IMR-90 (cell line): Measurements from ENCODE around the gene MORC2. TPM values are rescaled to one million over a fixed set of nuclear protein-coding genes. Genes with fewer than 3 reads are reported as not detected.

Source experiments
- ATAC-seq: fragments of 200-7000 bp; cut with Tn5 transposase; 2 replicates; pipeline ENCODE4 v1.9.1; 2020; ENCODE audit warnings: low read depth, mild to moderate bottlenecking, moderate library complexity
- BruUV-seq: library from RNA; stranded (reverse); fragments of 400-500 nt; replicated peaks from 2 replicates; lab custom pipeline; 2021; lab: Mats Ljungman, UMichigan
- CTCF ChIA-PET: fragments of 300-600 bp; formaldehyde crosslinking; extraction: SDS; loops from one replicate; lab custom pipeline; 2021; ENCODE audit warnings: antibody characterized with exemption; lab: Yijun Ruan, JAX
- POLR2A ChIA-PET: fragments of 300-600 bp; sonication (Branson Sonifier 250); formaldehyde crosslinking; loops from one replicate; lab custom pipeline; 2022; ENCODE audit warnings: antibody characterized with exemption; ENCODE audit not compliant: unreplicated experiment; lab: Charles Lee
- DNase-seq: peaks from one replicate; pipeline ENCODE4 v3.0.0; 2013
- H2AFZ ChIP-seq: replicated peaks from 2 replicates; pipeline ENCODE3; 2013; ENCODE audit warnings: low read length, mild to moderate bottlenecking; ENCODE audit not compliant: poor library complexity
- H2AK5ac ChIP-seq: 2 replicates; pipeline ENCODE4 v1.6.1; 2013; ENCODE audit warnings: low read depth, low read length, inconsistent platforms
- H2AK9ac ChIP-seq: replicated peaks from 2 replicates; pipeline ENCODE3; 2013; ENCODE audit warnings: mild to moderate bottlenecking, low read depth, low read length, moderate library complexity; ENCODE audit not compliant: poor library complexity
- H2BK120ac ChIP-seq: 2 replicates; pipeline ENCODE4 v1.6.1; 2013; ENCODE audit warnings: low read depth, low read length, inconsistent platforms
- H2BK15ac ChIP-seq: 3 replicates; pipeline ENCODE4 v1.6.1; 2013; ENCODE audit warnings: low read depth, low read length, inconsistent platforms
- H2BK20ac ChIP-seq: 2 replicates; pipeline ENCODE4 v1.6.1; 2013; ENCODE audit warnings: low read depth, mild to moderate bottlenecking, inconsistent platforms, low read length, moderate library complexity
- H2BK5ac ChIP-seq: 2 replicates; pipeline ENCODE4 v1.6.1; 2013; ENCODE audit warnings: mild to moderate bottlenecking, low read depth, low read length, inconsistent platforms; ENCODE audit not compliant: poor library complexity, severe bottlenecking
- H3K14ac ChIP-seq: replicated peaks from 2 replicates; pipeline ENCODE4 v1.6.1; 2013; ENCODE audit warnings: low read depth, low read length, inconsistent platforms
- H3K18ac ChIP-seq: 2 replicates; pipeline ENCODE4 v1.6.1; 2013; ENCODE audit warnings: low read depth, low read length, control low read depth
- H3K23ac ChIP-seq: 2 replicates; pipeline ENCODE4 v1.6.1; 2013; ENCODE audit warnings: low read depth, low read length, inconsistent platforms
- H3K27ac ChIP-seq: 2 replicates; pipeline ENCODE4 v1.5.1; 2013; ENCODE audit warnings: mild to moderate bottlenecking, control low read depth, low read length; ENCODE audit not compliant: insufficient read depth
- H3K27me3 ChIP-seq: 2 replicates; pipeline ENCODE4 v1.6.1; 2013; ENCODE audit warnings: low read length; ENCODE audit not compliant: control insufficient read depth, insufficient read depth
- H3K36me3 ChIP-seq: 2 replicates; pipeline ENCODE4 v1.6.1; 2013; ENCODE audit warnings: low read length, mixed read lengths; ENCODE audit not compliant: control insufficient read depth, insufficient read depth
- H3K4ac ChIP-seq: 2 replicates; pipeline ENCODE4 v1.6.1; 2013; ENCODE audit warnings: low read depth, low read length, inconsistent platforms
- H3K4me1 ChIP-seq: 2 replicates; pipeline ENCODE4 v1.6.1; 2013; ENCODE audit warnings: low read length, mixed read lengths; ENCODE audit not compliant: control insufficient read depth, insufficient read depth
- H3K4me2 ChIP-seq: 2 replicates; pipeline ENCODE4 v1.6.1; 2013; ENCODE audit warnings: low read depth, mild to moderate bottlenecking, control low read depth, low read length, moderate library complexity
- H3K4me3 ChIP-seq: 2 replicates; pipeline ENCODE4 v1.5.1; 2013; ENCODE audit warnings: low read depth, mild to moderate bottlenecking, control low read depth, low read length, moderate library complexity; ENCODE audit not compliant: insufficient read depth
- H3K56ac ChIP-seq: 2 replicates; pipeline ENCODE4 v1.6.1; 2013; ENCODE audit warnings: low read length, inconsistent platforms; ENCODE audit not compliant: insufficient read depth; ENCODE audit errors: extremely low read depth
- H3K79me1 ChIP-seq, 2 experiments: 2 replicates each; pipeline ENCODE4 v1.6.1; 2013; ENCODE audit warnings: low read length in 2 of 2, inconsistent platforms in 1 of 2, low read depth in 1 of 2
- H3K9ac ChIP-seq: 2 replicates; pipeline ENCODE4 v1.6.1; 2013; ENCODE audit warnings: low read depth, low read length, control low read depth
- H3K9me1 ChIP-seq: 2 replicates; pipeline ENCODE4 v1.6.1; 2013; ENCODE audit warnings: low read length, inconsistent platforms; ENCODE audit not compliant: insufficient read depth
- H3K9me3 ChIP-seq: 2 replicates; pipeline ENCODE4 v1.6.1; 2013; ENCODE audit warnings: low read length; ENCODE audit not compliant: control insufficient read depth, insufficient read depth
- H4K20me1 ChIP-seq: 2 replicates; pipeline ENCODE4 v1.6.1; 2013; ENCODE audit warnings: low read length, inconsistent platforms; ENCODE audit not compliant: insufficient read depth
- H4K5ac ChIP-seq: 2 replicates; pipeline ENCODE4 v1.6.1; 2013; ENCODE audit warnings: mild to moderate bottlenecking, low read depth, low read length, control low read depth
- H4K8ac ChIP-seq, 2 experiments: 2 replicates each; pipeline ENCODE4 v1.6.1; 2013; ENCODE audit warnings: low read depth in 2 of 2, low read length in 2 of 2, control low read depth in 1 of 2, inconsistent platforms in 1 of 2
- H4K91ac ChIP-seq: 2 replicates; pipeline ENCODE4 v1.6.1; 2013; ENCODE audit warnings: low read depth, low read length, inconsistent platforms; ENCODE audit not compliant: insufficient read depth
- CHD1 ChIP-seq: IDR thresholded peaks from 2 replicates; pipeline ENCODE4 v1.6.1; 2012; ENCODE audit warnings: low read depth, low read length, improper control_type of control experiment
- FOS ChIP-seq: fragments of 150-350 bp; IDR thresholded peaks from 2 replicates; pipeline ENCODE4 v1.6.1; 2016; ENCODE audit warnings: low read depth, low read length
- MXI1 ChIP-seq: IDR thresholded peaks from 2 replicates; pipeline ENCODE4 v1.6.1; 2012; ENCODE audit warnings: low read depth, mild to moderate bottlenecking, low read length, moderate library complexity, borderline replicate concordance
- NFE2L2 ChIP-seq: fragments of 150-350 bp; IDR thresholded peaks from 2 replicates; pipeline ENCODE4 v1.6.1; 2016; ENCODE audit warnings: low read depth, mild to moderate bottlenecking, low read length
- POLR2A ChIP-seq: IDR thresholded peaks from 2 replicates; pipeline ENCODE4 v1.6.1; 2012; ENCODE audit warnings: mild to moderate bottlenecking, low read depth, low read length
- RAD21 ChIP-seq: IDR thresholded peaks from 2 replicates; pipeline ENCODE4 v1.6.1; 2012; ENCODE audit warnings: low read length, improper control_type of control experiment
- USF2 ChIP-seq: fragments of 150-350 bp; IDR thresholded peaks from 2 replicates; pipeline ENCODE4 v1.6.1; 2017; ENCODE audit warnings: mild to moderate bottlenecking, antibody characterized with exemption, low read length, low read depth
- WGBS, 2 experiments: methylation state at CpG; one replicate each; pipeline versions ENCODE4 v1.1.5 to v1.1.7; 2013; ENCODE audit warnings: missing lambda C conversion rate in 2 of 2; ENCODE audit not compliant: insufficient read length in 1 of 2; ENCODE audit errors: extremely low coverage in 2 of 2; 5-methylcytosine and 5-hydroxymethylcytosine counted together
- dilution Hi-C: fragments of 300-500 bp; cut with HindIII; formaldehyde crosslinking; loops from one replicate; pipeline ENCODE4 v1.14.3; 2018; ENCODE audit warnings: low sequenced_read_pairs; ENCODE audit not compliant: unreplicated experiment
- in situ Hi-C: fragments of 300-500 bp; cut with MboI; formaldehyde crosslinking; loops from 3 replicates; pipeline ENCODE4 v1.14.3; 2019; ENCODE audit warnings: low sequenced_read_pairs, inconsistent platforms, mixed read lengths
- intact Hi-C: fragments of 100-400 bp; cut with micrococcal nuclease; formaldehyde crosslinking; loops from 2 replicates; pipeline ENCODE4 v1.10.0; 2022
- polyA plus RNA-seq, 3 experiments: library from polyadenylated mRNA; depleted of rRNA; stranded (reverse); fragments of >200 nt; gene quantifications; 2 replicates each; pipeline ENCODE4 v1.2.3, GENCODE V29; 2012; ENCODE audit warnings: low replicate concordance in 1 of 3
- total RNA-seq: library from RNA; depleted of rRNA; stranded (reverse); fragments of >200 nt; gene quantifications from 2 replicates; pipeline ENCODE4 v1.2.3, GENCODE V29; 2012

The MORC2 gene
- total and polyA plus RNA-seq, 2 of the 4 experiments (the other 2 are of a cell fraction) = 15.8 to 24.7 TPM

GRCh38 chr22:30876915-30877553, 91.5 kb downstream of the MORC2 start:
- Histone ChIP-seq H4K91ac (no peak overlapping the region), H3K18ac (no peak overlapping the region), H2AK5ac (no peak overlapping the region), H3K36me3 (no peaks in the 10 kb centered on the region), H3K27ac (no peak overlapping the region), H3K4me1 (no peaks in the 10 kb centered on the region; the same call in 1 of the 2 replicates), H2BK120ac (no peak overlapping the region), H4K5ac (no peak overlapping the region), H3K9me1 (no peaks in the 10 kb centered on the region), H2BK20ac (no peak overlapping the region), H2AK9ac (peak overlapping the region; percentile 37), H2AFZ (no peak overlapping the region), H2BK5ac (no peak overlapping the region), H2BK15ac (no peak overlapping the region), H3K9ac (no peak overlapping the region), H3K23ac (no peak overlapping the region), H3K79me1 (no peaks in the 10 kb centered on the region), H3K4me3 (no peak overlapping the region), H3K4me2 (no peak overlapping the region), H3K27me3 (no peaks in the 10 kb centered on the region; the same call in 1 of the 2 replicates), H3K4ac (no peak overlapping the region), H3K9me3 (no peaks in the 10 kb centered on the region), H4K20me1 (no peaks in the 10 kb centered on the region), H4K8ac (no peak overlapping the region), H3K56ac (no peak overlapping the region), H3K14ac (no peak overlapping the region)
- ChIA-PET CTCF (no interaction called here), POLR2A (no interaction called here)
- BruUV-seq = no TSS peak
- TF ChIP-seq FOS (no peak), CHD1 (no peak), NFE2L2 (no peak), POLR2A (no peak), RAD21 (no peak), USF2 (no peak), MXI1 (no peak)
- DNase-seq = peak; percentile 52
- WGBS, 2 experiments = no CpG with 5 or more reads among the region's 9 CpGs
- dilution Hi-C loops (no loop called here), in situ Hi-C loops (no loop called here), intact Hi-C loops (no loop called here)
- peak; percentile 62 for ATAC-seq
